HG03159 (cell line): ENCODE data around the gene KLF13.

ENCODE experiments used
- ATAC-seq: cut with Tn5 transposase; IDR thresholded peaks from one replicate; pipeline ENCODE4 v1.9.1; 2021; ENCODE audit warnings: mild to moderate bottlenecking, moderate library complexity; ENCODE audit not compliant: unreplicated experiment

The KLF13 gene

GRCh38 chr15:31314380-31314779, 12.3 kb upstream of the KLF13 start:
- ATAC-seq, result no peak

GRCh38 chr15:31316135-31316795, 10.4 kb upstream of the KLF13 start:
- no peak for ATAC-seq

GRCh38 chr15:31317017-31317416, 9.6 kb upstream of the KLF13 start:
- no peak for ATAC-seq

GRCh38 chr15:31317421-31318327, 9.0 kb upstream of the KLF13 start:
- no peak for ATAC-seq

- ATAC-seq, result no peak
Measured at GRCh38 chr15:31318429-31318828, 8.2 kb upstream of the KLF13 start.

GRCh38 chr15:31320022-31320421, 6.6 kb upstream of the KLF13 start:
- ATAC-seq, result no peak

- no peak for ATAC-seq
Measured at GRCh38 chr15:31321418-31321817, 5.2 kb upstream of the KLF13 start.

- no peak for ATAC-seq
Measured at GRCh38 chr15:31322504-31322903, 4.1 kb upstream of the KLF13 start.

- ATAC-seq, result no peak
Measured at GRCh38 chr15:31323627-31324026, 3.0 kb upstream of the KLF13 start.

GRCh38 chr15:31324186-31324585, 2.4 kb upstream of the KLF13 start:
- ATAC-seq, result no peak

GRCh38 chr15:31324806-31325594, 1.6 kb upstream of the KLF13 start:
- no peak for ATAC-seq

GRCh38 chr15:31325595-31326155, 960 bp upstream of the KLF13 start:
- peak; percentile 8 for ATAC-seq

GRCh38 chr15:31326875-31327668, 437 bp downstream of the KLF13 start:
- ATAC-seq, result peak; percentile 15

- ATAC-seq, result no peak
Measured at GRCh38 chr15:31327669-31328427, 1.2 kb downstream of the KLF13 start.

- ATAC-seq, result no peak
Measured at GRCh38 chr15:31328428-31328968, 1.9 kb downstream of the KLF13 start.

- no peak for ATAC-seq
Measured at GRCh38 chr15:31328969-31329639, 2.5 kb downstream of the KLF13 start.

- no peak for ATAC-seq
Measured at GRCh38 chr15:31329640-31330010, 3.0 kb downstream of the KLF13 start.

- no peak for ATAC-seq
Measured at GRCh38 chr15:31330111-31330785, 3.6 kb downstream of the KLF13 start.
